ENCODE results near the gene SPATA20.

Gene SPATA20

DNA sequence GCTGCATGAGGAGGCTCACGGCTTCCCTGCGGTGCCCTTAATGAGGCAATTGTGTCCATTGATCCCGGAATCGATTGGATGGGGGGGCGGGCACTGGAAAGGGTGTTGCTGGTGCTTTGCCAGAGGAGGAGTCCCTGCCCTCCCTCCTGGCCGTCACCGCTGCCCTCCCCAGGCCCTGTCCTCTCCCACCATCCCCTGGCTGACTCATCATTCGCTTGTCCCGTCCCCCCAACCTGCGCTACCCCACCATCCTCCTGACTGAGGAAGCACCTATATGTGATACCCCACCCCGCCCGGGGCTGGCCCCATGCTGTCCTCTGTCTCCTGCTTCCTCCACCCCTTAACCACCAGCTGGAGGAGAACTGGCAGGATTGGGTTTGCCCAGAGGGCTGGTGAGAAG, 34.3 kb downstream of the SPATA20 start:
- TF ChIP-seq, protein P1, sequence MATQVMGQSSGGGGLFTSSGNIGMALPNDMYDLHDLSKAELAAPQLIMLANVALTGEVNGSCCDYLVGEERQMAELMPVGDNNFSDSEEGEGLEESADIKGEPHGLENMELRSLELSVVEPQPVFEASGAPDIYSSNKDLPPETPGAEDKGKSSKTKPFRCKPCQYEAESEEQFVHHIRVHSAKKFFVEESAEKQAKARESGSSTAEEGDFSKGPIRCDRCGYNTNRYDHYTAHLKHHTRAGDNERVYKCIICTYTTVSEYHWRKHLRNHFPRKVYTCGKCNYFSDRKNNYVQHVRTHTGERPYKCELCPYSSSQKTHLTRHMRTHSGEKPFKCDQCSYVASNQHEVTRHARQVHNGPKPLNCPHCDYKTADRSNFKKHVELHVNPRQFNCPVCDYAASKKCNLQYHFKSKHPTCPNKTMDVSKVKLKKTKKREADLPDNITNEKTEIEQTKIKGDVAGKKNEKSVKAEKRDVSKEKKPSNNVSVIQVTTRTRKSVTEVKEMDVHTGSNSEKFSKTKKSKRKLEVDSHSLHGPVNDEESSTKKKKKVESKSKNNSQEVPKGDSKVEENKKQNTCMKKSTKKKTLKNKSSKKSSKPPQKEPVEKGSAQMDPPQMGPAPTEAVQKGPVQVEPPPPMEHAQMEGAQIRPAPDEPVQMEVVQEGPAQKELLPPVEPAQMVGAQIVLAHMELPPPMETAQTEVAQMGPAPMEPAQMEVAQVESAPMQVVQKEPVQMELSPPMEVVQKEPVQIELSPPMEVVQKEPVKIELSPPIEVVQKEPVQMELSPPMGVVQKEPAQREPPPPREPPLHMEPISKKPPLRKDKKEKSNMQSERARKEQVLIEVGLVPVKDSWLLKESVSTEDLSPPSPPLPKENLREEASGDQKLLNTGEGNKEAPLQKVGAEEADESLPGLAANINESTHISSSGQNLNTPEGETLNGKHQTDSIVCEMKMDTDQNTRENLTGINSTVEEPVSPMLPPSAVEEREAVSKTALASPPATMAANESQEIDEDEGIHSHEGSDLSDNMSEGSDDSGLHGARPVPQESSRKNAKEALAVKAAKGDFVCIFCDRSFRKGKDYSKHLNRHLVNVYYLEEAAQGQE (IDR thresholded peaks at IDR 0.05; ENCODE audit: insufficient read depth in 1 of 2, low read depth in 2 of 2, low read length in 2 of 2), result no peak
- TF ChIP-seq POLR2AphosphoS5 (IDR thresholded peaks at IDR 0.05; ENCODE audit: low read depth, low read length) (no peak), TAF1 (IDR thresholded peaks at IDR 0.05; ENCODE audit: borderline replicate concordance, insufficient read depth, low read length) (no peak), SIN3A (IDR thresholded peaks at IDR 0.05; ENCODE audit: borderline replicate concordance, insufficient read depth, low read length) (no peak), FOXP2 (optimal IDR thresholded peaks at IDR 0.05; ENCODE audit: borderline replicate concordance, extremely low read depth, extremely low read length, insufficient read depth) (no peak)

DNA sequence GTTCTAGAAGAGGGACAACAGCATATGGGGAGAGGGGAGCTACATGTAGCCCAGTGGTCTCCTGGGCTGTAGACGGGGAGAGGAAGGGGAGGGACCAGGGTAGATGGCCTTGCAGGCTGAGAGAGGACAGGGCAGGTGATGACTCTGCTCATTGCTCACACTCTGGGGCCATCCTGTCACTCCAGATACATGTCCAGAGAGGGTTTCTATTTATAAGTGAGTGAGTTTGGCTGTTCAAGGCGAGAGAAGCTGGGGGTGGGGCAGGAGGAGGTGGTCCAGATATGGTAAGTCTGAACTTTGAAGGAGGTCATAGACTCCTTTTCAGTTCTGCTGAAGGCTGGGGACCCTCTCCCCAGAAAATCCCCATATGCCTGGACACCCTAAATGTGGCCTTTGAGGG, 35.8 kb downstream of the SPATA20 start:
- TF ChIP-seq SIN3A (IDR thresholded peaks at IDR 0.05; ENCODE audit: borderline replicate concordance, insufficient read depth, low read length), result no peak
- TF ChIP-seq TAF1 (IDR thresholded peaks at IDR 0.05; ENCODE audit: borderline replicate concordance, insufficient read depth, low read length), result no peak
- TF ChIP-seq FOXP2 (optimal IDR thresholded peaks at IDR 0.05; ENCODE audit: borderline replicate concordance, extremely low read depth, extremely low read length, insufficient read depth), result no peak
- TF ChIP-seq, protein P1 (IDR thresholded peaks at IDR 0.05; ENCODE audit: insufficient read depth in 1 of 2, low read depth in 2 of 2, low read length in 2 of 2), result no peak
- no peak for TF ChIP-seq POLR2AphosphoS5 (IDR thresholded peaks at IDR 0.05; ENCODE audit: low read depth, low read length)

DNA sequence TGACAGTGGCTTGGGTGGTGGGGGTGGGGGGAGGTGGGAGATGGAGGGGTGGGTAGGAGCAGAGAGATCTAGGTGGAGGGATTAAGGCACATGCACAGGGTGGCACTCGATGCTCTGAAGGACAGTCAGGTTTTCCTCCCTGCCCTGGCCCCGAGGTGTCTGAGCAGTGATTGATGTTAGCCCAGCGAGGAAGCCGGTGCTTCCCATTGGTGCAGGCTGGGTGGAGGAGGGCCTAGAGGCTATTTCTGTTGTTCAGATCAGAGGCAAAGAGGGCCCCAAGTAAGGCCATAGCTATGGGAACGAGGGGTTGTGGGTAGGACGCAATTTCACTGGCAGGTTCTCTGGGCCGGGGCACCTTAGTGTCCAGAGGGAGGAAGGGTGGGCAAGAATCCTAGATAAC, 36.7 kb downstream of the SPATA20 start:
- no peak for TF ChIP-seq TAF1 (IDR thresholded peaks at IDR 0.05; ENCODE audit: borderline replicate concordance, insufficient read depth, low read length)
- TF ChIP-seq SIN3A (IDR thresholded peaks at IDR 0.05; ENCODE audit: borderline replicate concordance, insufficient read depth, low read length), result no peak
- no peak for TF ChIP-seq FOXP2 (optimal IDR thresholded peaks at IDR 0.05; ENCODE audit: borderline replicate concordance, extremely low read depth, extremely low read length, insufficient read depth)
- TF ChIP-seq, protein P1 (IDR thresholded peaks at IDR 0.05; ENCODE audit: insufficient read depth in 1 of 2, low read depth in 2 of 2, low read length in 2 of 2), result no peak
- TF ChIP-seq POLR2AphosphoS5 (IDR thresholded peaks at IDR 0.05; ENCODE audit: low read depth, low read length), result no peak

DNA sequence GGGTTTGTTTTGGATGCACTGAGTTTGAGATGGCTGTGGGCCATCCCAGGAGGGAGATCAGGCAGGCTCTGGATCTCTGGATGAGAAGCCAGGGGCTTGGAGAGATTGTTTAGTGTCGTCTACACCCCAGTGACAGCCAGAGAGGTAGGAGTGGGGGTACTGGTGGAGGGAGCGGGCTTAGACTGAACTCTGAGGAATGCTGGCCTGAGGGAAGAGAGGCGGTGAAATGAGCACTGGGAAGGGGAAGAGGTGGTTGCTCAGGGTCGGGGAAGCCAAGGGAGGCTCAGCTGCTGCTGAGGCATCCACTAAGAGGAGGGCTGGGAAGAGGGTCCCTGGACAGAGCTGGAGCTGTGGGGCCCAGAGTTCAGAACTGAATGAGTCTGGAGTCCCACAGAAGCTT, 37.1 kb downstream of the SPATA20 start:
- no peak for TF ChIP-seq SIN3A (IDR thresholded peaks at IDR 0.05; ENCODE audit: borderline replicate concordance, insufficient read depth, low read length)
- no peak for TF ChIP-seq FOXP2 (optimal IDR thresholded peaks at IDR 0.05; ENCODE audit: borderline replicate concordance, extremely low read depth, extremely low read length, insufficient read depth)
- TF ChIP-seq, protein P1 (IDR thresholded peaks at IDR 0.05; ENCODE audit: insufficient read depth in 1 of 2, low read depth in 2 of 2, low read length in 2 of 2), result no peak
- no peak for TF ChIP-seq POLR2AphosphoS5 (IDR thresholded peaks at IDR 0.05; ENCODE audit: low read depth, low read length)
- TF ChIP-seq TAF1 (IDR thresholded peaks at IDR 0.05; ENCODE audit: borderline replicate concordance, insufficient read depth, low read length), result no peak

DNA sequence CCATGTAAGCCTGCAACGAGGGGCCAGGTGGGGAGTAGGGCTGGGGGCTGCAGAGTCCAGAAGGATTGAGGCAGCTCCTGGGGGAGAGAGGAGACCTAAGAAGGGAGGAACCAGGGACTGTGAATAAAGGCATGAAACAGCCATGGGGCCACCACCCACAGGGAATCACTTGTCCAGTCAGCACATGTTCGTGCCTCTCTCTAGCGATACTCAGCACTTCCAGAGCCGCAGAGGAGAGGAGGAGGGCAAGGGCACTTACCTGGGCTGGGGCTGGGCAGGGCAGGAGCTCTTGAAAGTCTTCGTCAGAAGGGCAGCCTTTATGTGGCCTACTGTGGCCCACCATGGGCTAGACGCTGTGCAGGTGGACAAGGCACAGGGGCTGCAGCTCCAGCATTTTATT, 37.8 kb downstream of the SPATA20 start:
- TF ChIP-seq POLR2AphosphoS5 (IDR thresholded peaks at IDR 0.05; ENCODE audit: low read depth, low read length) (no peak), FOXP2 (optimal IDR thresholded peaks at IDR 0.05; ENCODE audit: borderline replicate concordance, extremely low read depth, extremely low read length, insufficient read depth) (no peak), SIN3A (IDR thresholded peaks at IDR 0.05; ENCODE audit: borderline replicate concordance, insufficient read depth, low read length) (no peak), TAF1 (IDR thresholded peaks at IDR 0.05; ENCODE audit: borderline replicate concordance, insufficient read depth, low read length) (no peak)
- TF ChIP-seq, protein P1 (IDR thresholded peaks at IDR 0.05; ENCODE audit: insufficient read depth in 1 of 2, low read depth in 2 of 2, low read length in 2 of 2), result no peak
